ENCODE results near the gene FGD6.

- TF ChIP-seq EP300 (IDR thresholded peaks at IDR 0.05) (no peak), POLR2A (IDR thresholded peaks at IDR 0.05) (no peak), CTCF (IDR thresholded peaks at IDR 0.05) (no peak)
Measured at GRCh38 chr12:95177201-95177768, 40.0 kb downstream of the FGD6 start.

Measured in ovary (tissue), 3 donors.